Esophagus squamous epithelium (tissue), 4 donors: ENCODE measurements around the gene CRTC2.

ENCODE experiments used
- CTCF ChIP-seq, 6 experiments: fragments of 450-650 bp in 4 of 6; fragments of 200-600 bp in 2 of 6; sonication (generic) in 2 of 6; IDR thresholded peaks; one replicate each; pipeline ENCODE4 v1.5.1; 2016 to 2019; ENCODE audit warnings: antibody characterized with exemption in 6 of 6, mild to moderate bottlenecking in 4 of 6, moderate library complexity in 4 of 6
- POLR2A ChIP-seq, 4 donors: fragments of 450-650 bp; IDR thresholded peaks; one replicate each; pipeline ENCODE4 v1.6.1; 2017; ENCODE audit warnings: antibody characterized with exemption in 4 of 4, mild to moderate bottlenecking in 4 of 4, moderate library complexity in 3 of 4

- TF ChIP-seq CTCF (IDR thresholded peaks at IDR 0.05) (no peak), POLR2A (IDR thresholded peaks at IDR 0.05) (no peak)
Observed at GRCh38 chr1:153991806-153992205, 33.4 kb upstream of the CRTC2 start.
